HG02981 (cell line): ENCODE results near the gene SEMA7A.

Experiments used
- ATAC-seq: cut with Tn5 transposase; IDR thresholded peaks from one replicate; pipeline ENCODE4 v1.9.1; 2021; ENCODE audit warnings: mild to moderate bottlenecking, moderate library complexity; ENCODE audit not compliant: unreplicated experiment

The SEMA7A gene

DNA sequence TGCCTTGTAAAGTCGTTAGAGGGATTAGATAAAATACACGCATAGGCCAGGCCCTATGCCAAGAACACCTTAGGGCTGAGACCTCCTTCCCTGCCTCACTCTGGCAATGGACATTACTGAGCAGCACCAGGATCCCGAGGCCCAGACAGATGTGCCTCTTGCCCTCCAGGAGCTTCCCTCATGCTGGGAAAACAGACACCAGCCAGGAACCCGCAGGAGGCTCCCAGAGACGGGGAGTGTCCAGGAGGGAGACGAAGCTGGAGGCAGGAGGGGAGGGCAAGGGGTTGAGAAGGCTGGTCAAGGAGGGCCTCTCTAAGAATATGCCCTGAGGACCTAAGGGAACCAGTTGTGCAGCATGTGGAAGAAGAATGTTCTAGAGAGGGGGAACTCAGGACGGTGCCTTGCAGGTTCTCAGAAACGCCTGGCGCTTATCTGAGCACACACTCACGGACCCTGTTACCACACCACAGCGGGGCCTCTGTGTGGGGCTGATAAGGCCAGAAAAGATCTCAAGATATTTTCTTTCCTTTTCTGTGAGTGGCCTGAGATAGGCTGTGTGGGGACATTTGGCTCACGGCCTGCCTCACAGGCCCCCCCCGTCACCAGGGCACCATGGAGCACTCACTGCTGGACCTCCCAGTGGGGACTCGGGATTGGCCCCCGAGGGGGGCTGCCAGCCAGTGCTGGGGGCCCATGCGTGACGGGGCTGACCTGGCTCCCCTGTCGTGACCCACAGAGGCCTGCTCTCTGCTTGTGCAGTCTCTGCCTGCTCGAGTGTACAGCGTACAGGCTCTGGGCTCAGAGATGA is 44.3 kb downstream of the SEMA7A start:
- no peak for ATAC-seq

DNA sequence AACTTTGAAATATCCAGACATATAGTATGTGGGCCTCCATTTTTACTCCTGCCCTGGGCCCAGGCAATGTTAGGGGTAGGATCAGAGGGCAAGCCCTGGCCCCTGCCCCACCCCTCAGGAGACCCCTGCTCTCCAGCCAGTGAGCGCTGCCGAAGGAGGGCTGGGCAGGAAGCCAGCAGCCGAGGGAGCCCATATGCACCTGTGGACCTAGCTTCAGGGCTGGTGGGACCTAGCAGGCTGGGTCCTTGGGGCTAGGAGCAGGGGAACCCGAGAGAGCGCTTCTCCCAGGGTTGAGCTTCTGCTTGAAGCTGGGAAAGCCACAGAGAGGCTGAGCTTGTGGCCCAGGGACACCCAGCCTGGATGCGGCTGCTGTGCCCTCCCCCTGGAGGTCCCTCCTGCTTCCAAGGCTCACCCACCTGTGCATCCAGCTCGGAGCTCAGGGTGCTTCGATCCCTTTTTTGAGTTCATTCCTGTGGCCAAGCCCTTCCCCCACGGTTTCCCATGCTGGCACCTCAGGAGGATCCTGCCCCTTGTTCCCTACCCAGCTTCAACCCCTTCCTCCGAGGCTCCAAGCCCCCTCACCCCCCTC is 45.3 kb downstream of the SEMA7A start:
- ATAC-seq = no peak

DNA sequence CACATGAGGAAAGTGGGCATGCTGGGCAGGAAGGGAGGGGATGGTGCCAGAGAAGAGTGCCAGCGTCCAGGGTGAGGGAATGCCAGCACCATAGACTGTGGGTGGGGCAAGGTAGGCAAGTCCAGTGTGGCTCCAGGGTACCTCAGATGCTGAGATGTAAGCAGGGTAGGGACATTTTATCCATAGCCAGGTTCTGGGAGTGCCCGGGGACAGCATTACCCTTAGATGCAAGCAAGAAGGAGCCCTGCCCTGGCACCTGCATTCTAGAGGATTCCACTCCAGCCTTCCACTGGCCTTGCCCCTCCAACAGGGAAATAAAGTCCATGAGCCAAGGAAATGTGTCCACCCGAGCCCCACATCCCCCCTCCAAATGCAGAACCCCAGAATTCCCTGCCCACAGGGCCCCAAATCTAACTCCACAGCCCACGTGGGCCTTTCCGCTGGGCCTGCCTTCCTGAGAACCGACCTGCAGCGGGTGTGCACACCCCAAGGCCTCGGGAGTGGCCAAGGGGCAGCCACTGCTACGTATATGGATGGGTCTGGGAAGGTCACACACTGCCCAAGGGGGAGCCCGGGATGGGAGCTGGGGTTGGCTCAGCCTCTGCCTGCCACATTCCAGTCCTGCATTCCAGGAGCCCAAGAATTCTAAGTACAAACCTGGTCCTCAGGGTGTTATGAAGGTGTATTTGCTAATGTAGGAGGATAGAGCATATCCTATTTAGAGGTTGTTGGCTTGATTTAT is 46.0 kb downstream of the SEMA7A start:
- ATAC-seq = no peak

DNA sequence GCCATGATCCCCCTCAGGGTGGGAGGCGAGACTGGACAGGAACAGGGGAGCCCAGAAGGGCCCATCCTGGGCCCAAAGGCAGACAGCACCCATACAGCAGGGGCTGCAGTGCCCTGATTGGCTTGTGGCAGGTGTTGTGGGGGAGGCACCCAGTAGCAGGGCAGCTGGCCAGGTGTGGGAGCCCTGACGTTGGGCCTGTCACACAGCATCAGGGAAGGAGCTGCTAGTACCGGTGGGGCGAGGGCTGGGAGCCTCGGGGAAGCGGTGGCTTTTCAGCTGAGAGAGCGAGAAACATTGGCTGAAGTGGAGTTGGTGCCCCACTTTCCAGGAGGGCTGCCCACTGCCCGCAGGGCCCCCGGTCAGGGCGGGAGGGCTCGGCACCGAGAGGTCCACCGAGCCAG is 46.6 kb downstream of the SEMA7A start:
- ATAC-seq = no peak

DNA sequence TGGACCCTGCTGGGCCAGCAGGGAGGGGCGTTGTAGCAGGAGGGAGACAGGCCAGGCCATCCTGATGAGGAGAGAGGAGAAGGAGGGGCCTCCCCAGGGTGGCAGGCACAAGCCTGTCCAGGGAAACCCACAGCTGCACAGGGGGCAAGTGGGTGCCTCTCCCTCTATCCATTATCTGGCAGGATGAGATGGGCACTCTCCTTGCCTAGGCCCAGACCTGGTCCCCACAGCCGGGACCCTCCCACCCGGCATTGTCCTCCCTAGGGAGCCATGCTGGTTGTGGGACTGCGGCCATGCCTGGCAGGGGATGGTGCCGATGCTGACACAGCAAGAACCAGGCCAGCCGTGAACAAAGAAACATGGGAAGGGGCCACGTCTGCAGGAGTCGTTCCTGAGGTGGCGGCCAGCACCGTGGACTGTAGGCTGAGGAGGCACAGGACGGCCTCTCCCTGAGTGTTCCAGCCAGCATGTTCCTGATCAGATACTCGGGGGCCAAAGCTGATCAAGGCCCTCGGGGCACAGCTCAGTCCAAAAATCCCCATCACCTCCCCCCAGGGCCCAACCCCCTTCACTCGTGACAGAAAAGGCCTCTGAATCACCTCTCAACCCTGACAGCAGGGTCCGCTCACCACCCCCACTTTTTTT is 47.1 kb downstream of the SEMA7A start:
- no peak for ATAC-seq

DNA sequence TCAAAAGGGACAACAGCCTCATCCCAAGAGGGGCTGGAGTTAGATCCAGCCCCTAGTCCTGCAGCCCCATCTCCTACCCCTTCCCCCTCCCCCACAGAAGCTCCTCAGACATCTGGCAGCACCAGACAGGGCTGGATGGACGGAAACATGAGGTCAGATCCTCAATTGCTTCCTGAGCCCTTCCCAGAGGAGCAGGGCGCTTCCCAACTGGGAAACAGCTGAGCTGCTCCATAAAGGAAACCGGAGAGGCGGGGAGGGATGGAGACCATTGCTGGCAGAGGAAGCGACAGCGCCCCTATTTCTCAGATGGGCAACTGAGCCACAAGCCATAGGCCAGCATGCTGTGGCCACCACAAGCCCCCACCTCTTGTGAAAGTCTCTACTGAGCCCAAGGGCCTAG is 48.0 kb downstream of the SEMA7A start:
- ATAC-seq = no peak

DNA sequence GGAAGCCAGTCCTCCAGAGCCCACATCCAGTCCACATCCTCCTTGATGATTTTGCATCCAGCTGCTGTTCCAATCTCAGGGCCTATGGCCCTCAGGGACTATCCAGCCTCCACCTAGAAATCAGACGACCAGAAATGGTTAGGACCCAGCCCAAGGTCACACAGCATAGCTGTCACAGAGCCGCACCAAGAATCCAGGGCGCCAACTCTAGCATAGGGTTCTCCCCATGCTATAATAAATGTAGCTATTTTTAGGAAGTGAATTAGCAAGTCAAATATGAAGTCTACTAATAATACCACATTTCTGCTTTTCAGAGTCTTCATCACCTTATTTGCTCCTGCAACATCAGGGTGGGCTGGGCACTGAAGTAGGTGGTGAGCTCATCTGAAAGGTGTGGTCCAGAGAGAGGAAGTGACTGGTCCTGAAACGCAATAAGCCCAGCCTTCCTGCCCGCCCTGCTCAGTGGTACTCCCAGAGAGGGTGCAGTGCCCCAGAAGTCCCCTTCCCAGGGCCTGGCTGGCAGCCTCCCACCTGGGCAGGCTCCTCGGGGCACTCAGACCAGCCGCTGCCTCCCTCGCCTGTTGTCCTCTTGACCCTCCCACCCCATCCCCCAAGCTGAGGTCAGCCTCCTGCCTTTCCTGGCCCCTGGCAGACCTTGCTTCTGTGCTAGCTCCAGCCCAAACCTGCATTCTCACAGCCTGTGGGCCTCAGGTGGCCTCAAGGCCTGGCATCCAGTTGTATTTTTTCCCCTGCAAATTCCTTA is 48.7 kb downstream of the SEMA7A start:
- peak; percentile 61 for ATAC-seq

DNA sequence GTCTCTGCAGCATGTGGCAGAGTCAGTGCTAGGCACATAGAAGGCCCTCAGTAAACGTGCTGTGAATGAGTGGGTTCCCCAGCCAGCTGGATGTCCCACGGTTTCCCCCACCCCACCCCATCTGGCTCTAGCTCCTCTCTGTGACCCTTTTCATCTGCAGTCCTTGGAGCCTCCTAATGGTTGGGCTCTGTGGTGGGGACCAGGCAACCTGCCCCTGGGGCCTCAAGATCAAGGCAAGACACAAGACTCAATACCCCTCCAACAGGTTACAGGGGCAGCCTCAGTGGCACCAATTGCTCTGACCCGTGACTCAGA is 49.2 kb downstream of the SEMA7A start:
- no peak for ATAC-seq

DNA sequence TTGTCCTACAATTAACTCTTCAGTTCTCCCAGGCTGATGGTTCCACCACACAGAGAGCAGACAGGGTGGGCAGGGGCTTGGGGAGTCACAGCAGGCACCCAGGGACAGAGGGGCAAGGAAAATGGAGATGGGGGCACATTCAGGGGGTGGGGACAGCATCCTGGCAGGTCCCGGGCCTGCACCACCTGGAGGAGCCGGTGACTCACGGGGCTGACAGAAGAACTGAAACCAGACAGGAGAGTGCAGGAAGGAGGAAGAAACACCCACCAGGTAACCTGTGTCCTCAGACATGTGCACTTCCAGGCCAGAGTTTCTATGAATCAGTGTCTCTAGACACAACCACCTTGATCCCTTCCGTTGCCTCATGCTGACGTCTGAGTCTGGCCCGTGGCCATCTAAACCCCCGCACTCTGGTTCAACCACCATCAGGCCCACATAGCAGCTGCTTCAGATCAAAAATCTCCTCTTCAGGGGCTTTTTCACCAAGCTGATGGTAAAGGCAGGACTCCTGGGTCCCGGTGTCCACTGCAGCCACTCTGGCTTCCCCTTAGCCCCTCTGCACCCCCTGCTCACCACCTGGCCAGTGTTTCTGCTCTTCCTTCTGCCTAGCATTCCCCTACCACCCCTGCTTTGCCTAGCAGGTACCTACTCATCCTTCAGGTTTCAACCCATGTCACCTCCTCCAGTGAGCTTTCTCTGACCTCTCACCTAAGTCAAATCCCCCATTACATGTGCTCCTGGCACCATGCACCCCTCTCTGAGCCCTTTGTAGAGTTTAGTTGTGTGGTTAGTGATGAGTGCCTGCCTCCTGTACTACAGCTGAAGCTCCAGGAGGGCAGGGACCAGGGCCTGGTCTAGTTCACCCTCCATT is 49.8 kb downstream of the SEMA7A start:
- peak; percentile 42 for ATAC-seq

DNA sequence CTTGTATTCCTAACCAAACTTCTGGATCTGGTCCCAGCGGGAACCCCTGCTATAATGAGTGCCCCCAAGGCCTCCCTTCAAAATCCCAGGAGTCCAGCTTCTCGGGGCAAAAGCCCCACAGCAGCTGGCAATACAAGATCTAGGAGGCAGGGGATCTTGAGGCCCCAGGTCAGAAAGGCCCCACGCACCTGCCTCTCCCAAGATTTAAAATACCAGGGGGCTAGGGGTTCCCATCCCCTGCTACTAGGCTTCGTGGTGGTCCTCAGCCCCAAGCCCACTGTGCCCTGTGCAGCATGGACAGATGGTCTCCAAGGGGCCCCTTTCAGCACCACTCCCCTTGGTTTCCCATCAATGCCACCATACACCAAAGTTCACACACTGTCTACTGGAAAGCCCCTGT is 50.5 kb downstream of the SEMA7A start:
- no peak for ATAC-seq

DNA sequence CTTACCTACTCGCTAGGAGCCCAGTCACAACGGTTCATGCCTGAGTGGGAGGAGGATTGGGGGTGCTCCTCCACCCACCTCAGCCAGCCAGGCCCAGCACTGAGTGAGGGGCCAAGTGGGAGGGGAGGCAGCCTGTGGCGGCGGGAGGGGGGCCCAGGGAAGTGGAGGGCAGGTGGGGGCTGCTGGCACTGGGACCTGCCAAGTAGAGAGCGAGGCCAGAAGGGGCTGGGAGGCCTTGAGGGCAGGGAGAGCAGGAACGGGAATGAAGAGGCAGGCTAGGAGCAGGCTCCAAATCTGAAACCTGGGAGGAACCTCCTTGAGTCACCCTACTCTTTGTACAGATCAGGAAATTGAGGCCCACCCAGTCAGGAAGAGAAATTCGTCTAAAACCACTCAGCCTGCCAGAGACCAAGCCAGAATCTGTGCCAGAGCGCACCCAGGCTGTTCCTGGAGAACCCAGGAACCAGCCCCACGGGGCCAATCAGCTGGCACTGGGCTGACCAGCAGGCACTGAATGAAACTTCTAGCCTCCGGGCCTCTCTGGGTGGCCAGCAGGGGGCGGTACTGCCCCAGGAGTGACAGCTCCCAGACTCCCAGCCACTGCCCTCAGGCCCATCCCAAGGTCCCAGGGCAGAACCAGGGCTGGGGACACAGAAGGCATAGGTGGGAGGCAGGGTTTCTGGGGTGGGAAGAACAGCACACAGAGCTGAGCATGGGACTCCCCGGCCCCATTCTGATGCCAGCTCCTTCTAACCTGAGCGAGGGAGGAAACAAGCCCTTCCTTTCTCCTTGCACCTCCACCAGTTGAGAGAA is 51.5 kb downstream of the SEMA7A start:
- peak; percentile 25 for ATAC-seq

DNA sequence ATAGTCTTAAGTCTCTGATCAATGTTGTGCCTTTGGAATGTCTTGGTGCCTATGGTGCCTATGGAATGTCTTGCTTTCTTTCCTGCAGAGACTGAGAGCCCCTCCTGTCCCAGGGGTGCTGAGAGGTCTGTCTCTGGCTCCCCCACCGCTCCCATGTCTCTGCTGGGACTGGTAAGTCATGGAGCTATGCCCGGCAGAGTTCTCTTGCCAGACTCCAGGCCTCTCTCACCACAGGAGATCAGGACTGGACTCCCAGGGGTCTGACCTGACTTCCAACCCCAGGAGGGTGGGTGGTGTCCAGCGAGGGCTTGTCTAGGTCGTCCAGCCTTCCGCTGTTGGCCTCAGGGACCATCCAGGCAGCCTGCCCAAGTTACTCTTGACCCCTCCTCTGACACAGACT is 52.3 kb downstream of the SEMA7A start:
- ATAC-seq = no peak

DNA sequence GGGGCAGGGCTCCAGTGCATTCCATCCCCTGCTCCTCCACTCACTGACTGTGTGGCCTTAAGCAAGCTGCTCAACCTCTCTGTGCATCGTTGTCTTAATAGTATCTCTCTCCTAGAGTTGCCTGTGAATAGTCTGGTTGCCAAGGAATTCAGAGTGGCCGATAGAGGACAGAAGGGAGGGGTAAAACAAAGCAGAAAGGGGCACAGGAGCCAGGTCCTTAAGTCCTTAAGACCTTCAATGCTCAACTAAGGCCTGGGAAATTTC is 52.6 kb downstream of the SEMA7A start:
- no peak for ATAC-seq

DNA sequence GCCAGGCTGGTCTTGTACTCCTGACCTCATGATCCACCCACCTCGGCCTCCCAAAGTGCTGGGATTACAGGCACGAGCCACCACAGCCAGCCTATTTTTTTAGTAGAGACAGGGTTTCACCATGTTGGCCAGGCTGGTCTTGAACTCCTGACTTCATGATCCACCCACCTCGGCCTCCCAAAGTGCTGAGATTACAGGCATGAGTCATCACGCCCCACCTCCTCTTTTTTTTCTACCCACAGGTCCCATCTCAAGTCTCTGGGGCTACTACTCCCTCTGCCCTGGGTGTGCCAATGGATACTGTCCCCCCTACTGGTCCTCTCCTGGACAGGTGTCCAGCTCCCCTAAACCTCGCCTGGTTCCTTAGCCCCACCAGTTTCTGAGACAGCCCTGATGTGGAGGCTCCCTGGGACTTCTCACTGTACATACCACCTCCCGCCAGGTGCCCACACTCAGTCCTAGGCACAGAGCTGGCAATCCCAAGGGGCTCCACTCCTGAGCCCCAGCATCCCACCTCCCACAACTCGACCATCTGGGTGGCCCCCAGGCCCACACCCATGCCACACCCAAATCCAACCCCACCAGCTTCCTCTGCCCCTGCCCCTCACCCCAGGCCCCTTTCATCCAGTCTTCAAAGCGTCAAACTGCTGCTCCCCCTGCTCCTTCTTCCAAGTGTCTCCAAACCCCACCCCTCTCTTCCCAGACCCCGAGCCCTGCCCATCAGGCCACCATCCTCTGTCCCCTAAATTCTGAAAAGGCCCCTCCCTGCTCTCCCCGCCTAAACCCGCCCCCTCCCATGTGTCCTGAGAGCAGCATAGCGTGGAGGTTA is 53.2 kb downstream of the SEMA7A start:
- ATAC-seq = no peak

DNA sequence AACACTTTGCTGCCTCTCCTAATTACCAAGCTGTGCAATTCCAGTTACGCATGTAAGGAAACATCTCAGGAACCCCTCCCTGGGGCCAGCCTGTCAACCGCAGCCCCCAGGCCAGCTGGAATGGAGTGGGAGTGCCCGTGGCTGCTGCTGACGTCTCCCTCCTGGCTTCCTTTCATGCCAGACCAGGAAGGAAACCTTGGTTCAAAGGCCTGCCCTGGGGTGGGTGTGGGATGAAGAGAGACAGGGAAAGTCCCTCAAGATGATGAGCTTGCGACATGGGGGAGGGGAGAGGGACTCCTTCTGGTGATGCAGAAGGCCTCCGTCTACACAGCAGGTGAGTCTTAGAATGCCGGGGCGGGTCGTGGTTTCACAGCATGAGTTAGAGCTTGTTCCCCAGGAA is 54.9 kb downstream of the SEMA7A start:
- peak; percentile 23 for ATAC-seq

DNA sequence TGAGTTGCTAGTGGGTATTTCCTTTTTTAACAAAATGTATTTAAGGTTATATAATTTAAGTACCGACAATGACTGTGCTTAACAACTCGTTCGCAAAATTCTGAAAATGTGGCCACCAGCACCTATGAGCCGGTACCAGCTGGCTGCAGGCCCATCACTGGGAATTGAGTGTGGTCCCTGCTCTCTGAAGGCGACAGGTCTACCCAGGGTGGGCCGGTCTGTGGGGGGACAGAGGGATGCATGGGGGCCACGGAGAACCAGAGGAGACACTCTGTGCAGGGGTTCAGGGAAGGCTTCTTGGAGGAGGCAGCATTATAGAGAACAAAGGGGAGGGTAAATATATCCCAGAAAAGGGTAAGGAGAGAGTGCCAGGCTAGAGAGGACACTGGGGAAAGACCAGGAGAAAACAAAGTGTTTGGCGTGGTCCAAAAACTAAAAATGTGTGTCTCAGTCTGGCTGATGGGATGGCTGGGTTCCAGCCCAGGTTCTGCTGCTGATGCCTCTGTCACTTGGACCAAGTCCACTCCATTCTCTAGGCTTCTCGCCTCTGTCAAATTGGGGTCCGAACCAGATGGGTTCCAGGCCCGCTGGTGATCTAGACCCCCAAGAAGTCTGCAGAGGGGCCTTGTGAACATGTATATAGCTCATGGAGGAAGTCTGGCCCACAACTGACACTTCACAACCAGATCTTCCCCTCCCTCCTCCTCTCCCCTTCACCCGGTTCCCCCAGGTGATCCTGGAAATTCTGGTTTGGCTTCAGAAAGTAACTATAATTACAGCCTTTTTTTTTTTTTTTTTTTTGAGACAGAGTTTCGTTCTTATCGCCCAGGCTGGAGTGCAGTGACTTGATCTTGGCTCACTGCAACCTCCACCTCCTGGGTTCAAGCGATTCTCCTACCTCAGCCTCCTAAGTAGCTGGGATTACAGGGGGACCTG is 55.7 kb downstream of the SEMA7A start:
- no peak for ATAC-seq

DNA sequence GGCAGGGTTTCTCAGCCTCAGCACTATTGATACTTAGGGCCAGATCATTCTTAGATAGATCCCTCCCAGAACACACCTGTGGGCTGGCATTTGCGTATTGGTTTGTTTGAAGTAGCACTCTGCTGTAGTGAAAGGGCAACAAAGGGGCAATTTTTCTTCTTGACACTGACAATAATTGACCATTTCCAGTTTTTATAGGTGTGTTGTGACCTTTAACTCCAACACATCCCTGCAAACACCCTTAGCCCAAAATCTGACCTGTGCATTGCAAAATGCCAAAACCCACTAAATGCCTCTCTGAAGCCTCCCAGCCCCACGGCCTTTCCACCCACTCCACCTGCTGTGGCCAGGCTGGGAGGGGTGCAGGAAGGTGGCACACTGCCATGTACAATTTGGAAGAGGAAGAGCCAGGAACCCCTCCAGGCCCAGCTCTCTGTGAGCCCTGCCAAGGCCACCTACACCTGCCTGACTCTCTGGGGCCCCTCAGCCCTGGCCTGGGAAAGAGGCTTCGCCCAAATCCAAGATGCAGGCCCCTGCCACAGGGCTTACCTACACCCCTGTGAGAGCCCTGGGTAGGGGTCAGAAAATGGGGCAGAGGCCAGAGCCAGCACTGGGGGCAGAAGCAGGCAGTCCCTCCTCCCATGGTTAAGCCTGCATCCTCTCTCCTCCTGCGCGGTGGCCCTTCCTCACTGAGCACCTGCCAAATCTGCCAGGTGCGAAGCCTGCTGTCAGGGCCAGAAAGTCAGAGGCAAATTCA is 56.8 kb downstream of the SEMA7A start:
- ATAC-seq = no peak
